ENCODE measurements around the gene SPEN.
"Not testable (repeated sequence)": the region's sequence is repeated elsewhere in the genome, so short reads cannot be mapped to it uniquely, and the experiment has no call there.

The SPEN gene

DNA sequence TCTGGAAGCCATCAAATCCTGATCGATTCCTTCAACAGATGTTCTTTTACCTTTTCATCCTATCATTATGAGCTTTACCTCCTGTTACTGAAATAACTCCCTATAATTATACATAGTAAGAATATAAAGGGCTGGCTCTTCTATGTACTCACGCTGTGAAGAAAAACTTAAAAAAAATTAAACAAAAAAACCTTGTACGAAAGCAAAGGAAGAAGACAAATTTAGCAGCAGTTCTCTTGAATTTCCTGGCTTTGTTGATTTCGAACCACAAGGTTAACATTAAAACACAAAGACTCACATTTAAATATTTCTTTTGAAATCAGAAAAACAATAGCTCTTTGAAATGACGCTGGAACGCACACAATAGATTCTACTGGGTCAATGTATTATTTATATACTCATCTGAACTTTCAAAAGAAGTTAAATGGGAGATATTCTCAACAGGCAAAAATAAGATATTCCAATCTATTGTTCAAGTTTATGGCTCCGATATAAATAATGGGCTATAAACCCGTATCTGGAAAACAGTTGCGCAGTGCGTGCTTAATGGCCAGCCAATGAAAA lies 13.6 kb upstream of the SPEN start:
- peaks cover 26 to 71% (median 58%) of the 10 kb centered on the region in 4 experiments for H3K4me1 ChIP-seq (ENCODE audit: control extremely low read depth in 1 of 4, control insufficient read depth in 4 of 4, insufficient read depth in 4 of 4, low read length in 3 of 4)
- 0% methylated on average over 4 of the region's 10 CpGs for WGBS (ENCODE audit: insufficient coverage)

DNA sequence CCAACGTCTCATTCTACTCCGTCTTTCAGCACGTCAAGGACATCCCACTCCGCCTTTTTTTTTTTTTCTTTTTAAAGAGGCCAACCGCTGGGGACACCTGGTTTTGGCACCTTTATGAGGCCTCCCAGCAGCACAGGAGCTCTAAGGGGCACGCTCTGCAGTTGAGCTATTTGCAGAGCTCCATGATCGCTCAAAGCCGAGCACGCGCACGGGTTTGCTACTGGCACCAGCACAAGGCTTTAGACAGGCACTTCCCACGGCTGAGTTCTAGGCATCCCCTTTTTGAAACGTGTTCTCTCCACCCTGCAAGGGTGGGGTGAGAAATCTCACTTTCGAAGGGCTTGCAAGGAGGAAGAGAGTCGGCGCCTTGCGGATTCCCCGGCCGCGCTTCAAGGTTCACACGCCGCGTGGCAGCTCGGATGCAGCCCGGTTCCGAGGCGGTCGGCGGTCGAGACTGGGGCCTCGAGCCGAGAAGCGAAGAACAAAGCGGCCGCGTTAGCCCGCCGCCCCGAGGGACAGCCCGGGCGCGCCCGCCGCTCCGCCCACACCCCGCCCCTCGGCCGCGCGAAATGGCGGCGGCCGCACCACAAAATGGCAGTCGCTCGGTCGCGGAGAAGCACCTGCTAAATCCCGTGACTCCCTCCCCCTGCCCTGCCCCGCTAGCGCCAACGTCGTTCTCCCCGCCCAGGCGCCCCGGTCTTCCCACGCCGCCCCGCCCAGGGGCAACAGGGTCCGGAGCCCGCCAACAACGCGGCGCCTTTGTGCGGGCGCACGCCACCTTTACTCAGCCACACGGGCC lies 12.9 kb upstream of the SPEN start:
- Histone ChIP-seq H3K27me3 (replicated peaks in 2 of 5; ENCODE audit: control insufficient read depth in 4 of 5, insufficient read depth in 5 of 5, low read length in 4 of 5) (no peaks in the 10 kb centered on the region), H3K9me3 (ENCODE audit: control extremely low read depth in 1 of 5, control insufficient read depth in 4 of 5, insufficient read depth in 2 of 5, low read depth in 1 of 5, low read length in 4 of 5) (no peaks in the 10 kb centered on the region), H3K4me3 (ENCODE audit: control insufficient read depth in 1 of 7, extremely low read depth in 1 of 7, insufficient read depth in 4 of 7, low read depth in 2 of 7, low read length in 6 of 7) (peak overlapping the region; percentile 74 to 96 (median 92)), H3K4me1 (ENCODE audit: control extremely low read depth in 1 of 4, control insufficient read depth in 4 of 4, insufficient read depth in 4 of 4, low read length in 3 of 4) (peaks cover 19 to 64% (median 53%) of the 10 kb centered on the region in 4 experiments), H3K36me3 (ENCODE audit: control insufficient read depth in 4 of 4, insufficient read depth in 4 of 4, low read length in 3 of 4) (no peaks in the 10 kb centered on the region), H3K27ac (ENCODE audit: insufficient read depth in 1 of 2, low read depth in 1 of 2, low read length in 2 of 2, poor library complexity in 1 of 2, severe bottlenecking in 2 of 2) (peak overlapping the region; percentile 96 to 99)
- ChIA-PET CTCF (interaction anchor here (1.0 to 2.2 kb wide), 6 partner anchors 7 to 102 kb away, joined by 3 to 6 read pairs (median 4); partner anchors contain the start of gene SPEN), POLR2A (interaction anchor here (0.6 to 2.5 kb wide), 5 partner anchors 10 to 97 kb away, joined by 3 to 20 read pairs (median 3); partner anchors contain the start of gene SPEN)
- under 1% methylated on average over 74 of the region's 77 CpGs for WGBS (ENCODE audit: insufficient coverage)
- peak; percentile 89 to 95 (median 95) for DNase-seq

More for the DNA sequence above, 13.6 kb upstream of the SPEN start:
- CTCF ChIA-PET, result interaction anchor here (1.0 to 2.2 kb wide), 6 partner anchors 8 to 103 kb away, joined by 3 to 6 read pairs (median 4); partner anchors contain the start of gene SPEN
- Histone ChIP-seq H3K27me3 (replicated peaks in 2 of 5; ENCODE audit: control insufficient read depth in 4 of 5, insufficient read depth in 5 of 5, low read length in 4 of 5) (no peaks in the 10 kb centered on the region), H3K36me3 (ENCODE audit: control insufficient read depth in 4 of 4, insufficient read depth in 4 of 4, low read length in 3 of 4) (no peaks in the 10 kb centered on the region), H3K4me3 (ENCODE audit: control insufficient read depth in 1 of 7, extremely low read depth in 1 of 7, insufficient read depth in 4 of 7, low read depth in 2 of 7, low read length in 6 of 7) (peak overlapping the region; percentile 74 to 96 (median 92)), H3K9me3 (ENCODE audit: control extremely low read depth in 1 of 5, control insufficient read depth in 4 of 5, insufficient read depth in 2 of 5, low read depth in 1 of 5, low read length in 4 of 5) (no peaks in the 10 kb centered on the region), H3K27ac (ENCODE audit: insufficient read depth in 1 of 2, low read depth in 1 of 2, low read length in 2 of 2, poor library complexity in 1 of 2, severe bottlenecking in 2 of 2) (peak overlapping the region; percentile 96 to 99)
- POLR2A ChIA-PET, result interaction anchor here (0.6 to 2.5 kb wide), 5 partner anchors 9 to 97 kb away, joined by 3 to 20 read pairs (median 3); partner anchors contain the start of gene SPEN
- DNase-seq, result no peak

DNA sequence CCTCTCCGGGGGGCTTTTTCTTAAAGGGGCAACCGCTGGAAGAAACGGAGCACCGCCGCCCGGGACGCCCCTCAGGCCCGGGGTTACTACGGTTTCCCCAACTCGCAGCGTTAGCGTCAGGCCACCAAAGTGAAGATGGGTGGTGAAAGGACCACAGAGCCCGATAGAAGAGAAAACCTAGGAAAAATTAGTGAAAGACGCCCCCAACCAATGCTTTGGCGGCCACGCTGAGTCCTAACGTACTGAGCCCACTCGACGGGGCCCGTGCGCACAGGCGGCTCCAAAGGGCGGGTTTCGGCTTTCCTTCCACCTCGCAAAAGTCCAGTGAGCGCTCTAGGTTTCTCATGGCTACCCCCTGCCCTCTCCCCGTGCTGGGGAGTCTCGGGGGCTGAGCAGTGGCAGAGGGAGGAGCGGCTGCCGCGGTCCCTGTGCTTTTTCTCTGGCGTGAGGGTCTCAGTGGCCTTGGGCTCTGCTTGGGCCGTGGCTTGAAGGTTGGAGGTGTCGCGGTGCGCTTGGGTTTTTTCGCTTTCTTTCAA lies 12.2 kb upstream of the SPEN start:
- POLR2A ChIA-PET, result interaction anchor here (2.5 kb wide), 1 partner anchor 13 kb away, joined by 20 read pairs; the partner anchor contains the start of gene SPEN
- Histone ChIP-seq H3K27ac (ENCODE audit: insufficient read depth in 1 of 2, low read depth in 1 of 2, low read length in 2 of 2, poor library complexity in 1 of 2, severe bottlenecking in 2 of 2) (peak overlapping the region; percentile 96 to 99), H3K27me3 (replicated peaks in 2 of 5; ENCODE audit: control insufficient read depth in 4 of 5, insufficient read depth in 5 of 5, low read length in 4 of 5) (no peaks in the 10 kb centered on the region), H3K4me3 (ENCODE audit: control insufficient read depth in 1 of 7, extremely low read depth in 1 of 7, insufficient read depth in 4 of 7, low read depth in 2 of 7, low read length in 6 of 7) (peak overlapping the region; percentile 74 to 96 (median 92)), H3K36me3 (ENCODE audit: control insufficient read depth in 4 of 4, insufficient read depth in 4 of 4, low read length in 3 of 4) (no peaks in the 10 kb centered on the region), H3K9me3 (ENCODE audit: control extremely low read depth in 1 of 5, control insufficient read depth in 4 of 5, insufficient read depth in 2 of 5, low read depth in 1 of 5, low read length in 4 of 5) (no peaks in the 10 kb centered on the region), H3K4me1 (ENCODE audit: control extremely low read depth in 1 of 4, control insufficient read depth in 4 of 4, insufficient read depth in 4 of 4, low read length in 3 of 4) (peaks cover 12 to 57% (median 47%) of the 10 kb centered on the region in 4 experiments)
- WGBS (ENCODE audit: insufficient coverage), result 0% methylated on average over 27 of the region's 37 CpGs
- DNase-seq, result peak in 2 of 3 donors; percentile 52 to 59
- CTCF ChIA-PET, result no interaction called here

DNA sequence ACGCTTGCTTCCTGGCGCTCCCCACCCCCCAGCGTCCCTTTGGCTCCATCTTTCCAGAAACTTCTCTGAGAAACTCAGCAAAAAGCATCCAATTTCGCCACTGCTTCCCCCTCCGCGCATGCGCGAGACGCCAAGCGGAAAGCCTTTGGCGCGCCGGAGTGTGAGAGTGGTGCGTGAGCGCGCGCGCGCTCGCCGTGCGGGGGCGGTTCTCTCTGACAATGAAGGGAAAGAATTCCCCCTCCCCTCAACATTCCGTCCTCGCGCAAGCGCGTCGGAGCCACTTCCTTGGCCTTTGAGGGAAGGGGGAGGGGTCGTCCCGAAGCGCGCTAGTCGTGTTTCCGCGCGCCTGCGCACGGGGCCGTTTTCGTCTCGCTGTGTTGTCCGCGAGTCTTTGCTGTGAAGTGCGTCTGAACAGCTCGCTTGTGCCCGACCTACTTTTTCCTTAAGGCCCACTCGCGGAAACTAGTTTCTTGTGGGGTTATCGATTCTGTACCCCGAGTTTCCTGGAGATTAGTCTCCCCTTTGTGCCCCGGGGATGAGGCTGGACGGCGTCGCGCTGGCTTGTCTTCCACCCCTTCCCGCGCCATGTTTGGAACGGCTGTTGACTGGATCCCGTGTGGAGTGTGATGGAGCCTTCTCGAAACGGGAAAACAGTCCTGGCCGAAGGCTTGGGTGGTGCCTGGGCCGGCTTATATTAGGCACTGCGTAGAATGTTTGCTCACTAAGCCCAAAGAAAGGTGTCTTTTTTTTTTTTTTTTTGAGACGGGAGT lies 11.6 kb upstream of the SPEN start:
- WGBS (ENCODE audit: insufficient coverage), result 2% methylated on average over 38 of the region's 66 CpGs
- DNase-seq, result peak; percentile 99 to 100 (median 99)
- CTCF ChIA-PET, result interaction anchor here (2.1 kb wide), 1 partner anchor 18 kb away, joined by 5 read pairs; no protein-coding TSS in a partner anchor
- H3K27me3 ChIP-seq (replicated peaks in 2 of 5; ENCODE audit: control insufficient read depth in 4 of 5, insufficient read depth in 5 of 5, low read length in 4 of 5), result no peaks in the 10 kb centered on the region
- H3K27ac ChIP-seq (ENCODE audit: insufficient read depth in 1 of 2, low read depth in 1 of 2, low read length in 2 of 2, poor library complexity in 1 of 2, severe bottlenecking in 2 of 2), result peak overlapping the region; percentile 96 to 99
- no peaks in the 10 kb centered on the region for H3K9me3 ChIP-seq (ENCODE audit: control extremely low read depth in 1 of 5, control insufficient read depth in 4 of 5, insufficient read depth in 2 of 5, low read depth in 1 of 5, low read length in 4 of 5)
- peaks cover 9 to 51% (median 42%) of the 10 kb centered on the region in 4 experiments for H3K4me1 ChIP-seq (ENCODE audit: control extremely low read depth in 1 of 4, control insufficient read depth in 4 of 4, insufficient read depth in 4 of 4, low read length in 3 of 4)
- POLR2A ChIA-PET, result interaction anchor here (2.7 to 3.1 kb wide), 2 partner anchors 11 to 13 kb away, joined by 16 to 17 read pairs; partner anchors contain the start of gene SPEN
- H3K36me3 ChIP-seq (ENCODE audit: control insufficient read depth in 4 of 4, insufficient read depth in 4 of 4, low read length in 3 of 4), result no peaks in the 10 kb centered on the region
- peak overlapping the region; percentile 74 to 96 (median 92) for H3K4me3 ChIP-seq (ENCODE audit: control insufficient read depth in 1 of 7, extremely low read depth in 1 of 7, insufficient read depth in 4 of 7, low read depth in 2 of 7, low read length in 6 of 7)

DNA sequence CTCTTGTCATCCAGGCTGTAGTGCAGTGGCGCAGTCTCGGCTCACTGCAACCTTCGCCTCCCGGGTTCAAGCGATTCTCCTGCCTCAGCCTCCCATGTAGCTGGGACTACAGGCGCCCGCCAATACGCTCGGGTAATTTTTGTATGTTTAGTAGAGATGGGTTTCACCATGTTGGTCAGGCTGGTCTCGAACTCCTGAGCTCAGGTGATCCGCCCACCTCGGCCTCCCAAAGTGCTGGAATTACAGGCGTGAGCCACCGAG lies 11.1 kb upstream of the SPEN start:
- peak overlapping the region; percentile 96 to 99 for H3K27ac ChIP-seq (ENCODE audit: insufficient read depth in 1 of 2, low read depth in 1 of 2, low read length in 2 of 2, poor library complexity in 1 of 2, severe bottlenecking in 2 of 2)
- ChIA-PET CTCF (interaction anchor here (0.6 to 3.0 kb wide), 3 partner anchors 11 to 18 kb away, joined by 4 to 15 read pairs (median 5); partner anchors contain the start of gene SPEN), POLR2A (interaction anchor here (0.5 to 3.1 kb wide), 4 partner anchors 10 to 30 kb away, joined by 3 to 17 read pairs (median 10); partner anchors contain the start of gene SPEN)
- 91% methylated on average over 9 of the region's 14 CpGs for WGBS (ENCODE audit: insufficient coverage)
- not testable (repeated sequence) for DNase-seq; H3K9me3 ChIP-seq (ENCODE audit: control extremely low read depth in 1 of 5, control insufficient read depth in 4 of 5, insufficient read depth in 2 of 5, low read depth in 1 of 5, low read length in 4 of 5); H3K36me3 ChIP-seq (ENCODE audit: control insufficient read depth in 4 of 4, insufficient read depth in 4 of 4, low read length in 3 of 4); H3K27me3 ChIP-seq (replicated peaks in 2 of 5; ENCODE audit: control insufficient read depth in 4 of 5, insufficient read depth in 5 of 5, low read length in 4 of 5)
- H3K4me1 ChIP-seq (ENCODE audit: control extremely low read depth in 1 of 4, control insufficient read depth in 4 of 4, insufficient read depth in 4 of 4, low read length in 3 of 4), result peaks cover 9 to 49% (median 40%) of the 10 kb centered on the region in 4 experiments
- H3K4me3 ChIP-seq (ENCODE audit: control insufficient read depth in 1 of 7, extremely low read depth in 1 of 7, insufficient read depth in 4 of 7, low read depth in 2 of 7, low read length in 6 of 7), result peak overlapping the region in 5 of 7 experiments; percentile 89 to 96 (median 93)
